ENCODE results near the gene EFCC1. TPM values are rescaled to one million over a fixed set of nuclear protein-coding genes. Genes with fewer than 3 reads are reported as not detected.

EFCC1 gene
- total RNA-seq, 1 experiment from 2014 or later, result 1.0 TPM

DNA sequence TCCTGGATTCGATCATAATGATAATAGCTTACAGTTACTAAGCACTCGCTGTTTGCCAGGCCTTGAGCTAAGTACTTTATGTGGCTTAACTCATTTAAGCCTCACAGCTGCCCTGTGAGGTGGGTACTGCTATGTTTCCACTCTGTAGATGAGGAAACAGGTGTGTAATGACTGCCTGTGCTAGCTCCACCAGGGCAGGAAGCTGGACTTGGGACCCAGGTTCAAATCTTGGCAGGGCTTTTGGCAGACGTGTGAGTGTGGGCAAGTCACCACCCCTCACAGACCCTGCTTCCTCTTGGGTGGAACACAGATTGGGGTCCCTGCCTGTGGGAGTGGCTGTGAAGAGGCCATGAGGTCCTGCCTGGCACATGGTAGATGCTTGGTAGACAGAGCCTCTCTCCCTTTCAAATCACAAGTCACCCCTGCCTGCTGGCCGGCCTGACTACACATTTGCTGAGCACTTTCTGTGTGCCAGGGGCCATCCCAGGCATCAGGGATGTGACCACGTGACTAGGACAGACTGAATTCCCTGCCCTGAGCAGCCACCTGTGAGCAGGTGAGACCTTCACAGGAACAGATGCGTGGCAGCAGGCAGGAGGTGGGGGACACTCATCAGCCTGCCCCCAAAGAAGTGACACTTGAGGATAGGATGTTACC, 3.7 kb downstream of the EFCC1 start (continued):
- no peak for TF ChIP-seq SP1 (IDR thresholded peaks at IDR 0.05; ENCODE audit: low read depth)
- no peak for TF ChIP-seq CEBPB (IDR thresholded peaks at IDR 0.05; ENCODE audit: low read depth)
- TF ChIP-seq YY1 (IDR thresholded peaks at IDR 0.05; ENCODE audit: extremely low read depth, insufficient replicate concordance, low read depth, low read length), result no peak

DNA sequence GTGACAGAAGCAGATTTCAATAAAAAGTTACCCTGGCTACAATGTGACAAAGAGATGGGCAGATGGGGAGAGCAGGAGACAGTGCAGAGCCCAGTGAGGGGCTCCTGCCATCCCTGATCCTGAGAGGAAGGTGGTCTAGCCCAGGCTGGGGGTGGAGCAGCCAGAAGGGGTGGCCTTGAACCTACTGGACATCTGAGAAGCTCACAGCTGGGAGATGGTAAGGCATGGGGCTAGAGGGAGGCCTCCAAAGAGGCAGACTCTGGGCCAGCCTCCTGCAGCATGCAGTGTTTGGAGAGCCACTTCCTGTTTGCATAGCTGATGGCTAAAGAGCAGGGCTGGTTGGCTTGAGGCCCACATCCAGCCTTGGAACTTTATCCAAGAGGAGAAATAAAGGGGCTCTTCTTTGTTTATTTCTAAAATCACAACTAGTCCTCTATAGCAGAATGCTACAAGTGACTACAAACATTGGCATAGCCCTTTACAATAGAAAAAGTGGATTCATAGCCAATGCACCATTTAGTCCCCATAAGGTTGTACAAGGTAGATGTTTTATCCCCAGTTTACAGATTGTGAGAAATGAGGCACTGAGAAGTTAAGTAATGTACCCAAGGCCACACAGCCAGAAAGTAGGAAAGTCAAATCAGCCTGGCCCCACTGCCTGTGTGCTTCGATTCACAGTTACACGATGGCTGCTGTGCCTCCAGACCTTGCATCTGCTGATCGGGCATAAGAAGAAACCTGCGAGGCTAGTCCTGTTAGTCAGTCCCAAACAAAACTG, 4.6 kb downstream of the EFCC1 start:
- no peaks in the 10 kb centered on the region for H3K27me3 ChIP-seq (ENCODE audit: insufficient read depth, low read length)
- RAD21 ChIA-PET (ENCODE audit: low non-redundant PET in 1 of 2, low total read pairs in 2 of 2, uncharacterized antibody in 2 of 2, unreplicated experiment in 2 of 2), result no interaction called here
- H3K36me3 ChIP-seq (ENCODE audit: control insufficient read depth in 1 of 2, insufficient read depth in 2 of 2, low read length in 2 of 2), result no peaks in the 10 kb centered on the region
- DNase-seq (ENCODE audit: low read depth, low spot score) (no peak), ATAC-seq (no peak)
- peaks cover 11 to 18% of the 10 kb centered on the region in 2 experiments; a peak in 3 of 4 replicates for H3K4me1 ChIP-seq (ENCODE audit: control insufficient read depth in 1 of 2, insufficient read depth in 2 of 2, low read length in 2 of 2)
- H3K27ac ChIP-seq (ENCODE audit: low read depth, low read length), result no peak overlapping the region
- no peaks in the 10 kb centered on the region for H3K9me2 ChIP-seq (ENCODE audit: insufficient read depth)
- H3K9me3 ChIP-seq (ENCODE audit: control insufficient read depth in 1 of 2, insufficient read depth in 1 of 2, low read depth in 1 of 2, low read length in 2 of 2), result no peaks in the 10 kb centered on the region
- POLR2A ChIA-PET, result interaction anchor here (0.7 kb wide), 1 partner anchor 22 kb away, joined by 3 read pairs; no protein-coding TSS in a partner anchor
- no TSS peak for BruUV-seq (replicated peaks)
- no peaks in the 10 kb centered on the region for H3K79me2 ChIP-seq (ENCODE audit: insufficient read depth, low read length)
- TF ChIP-seq CBX3 (IDR thresholded peaks at IDR 0.05; ENCODE audit: low read depth), result no peak
- no peak for TF ChIP-seq CEBPB (IDR thresholded peaks at IDR 0.05; ENCODE audit: low read depth)
- no peak for TF ChIP-seq ELF1 (IDR thresholded peaks at IDR 0.05; ENCODE audit: borderline replicate concordance, low read depth)
- no peak for TF ChIP-seq SRF (IDR thresholded peaks at IDR 0.05; ENCODE audit: low read depth)
- no peak for TF ChIP-seq TCF7L2 (IDR thresholded peaks at IDR 0.05; ENCODE audit: borderline replicate concordance, extremely low read depth, insufficient read depth, insufficient read length)
- no peak for TF ChIP-seq CTCF (IDR thresholded peaks at IDR 0.05 in 2 of 3, conservative IDR thresholded peaks at IDR 0.05 in 1 of 3; ENCODE audit: borderline replicate concordance in 1 of 3, insufficient read depth in 1 of 3, low read depth in 2 of 3, low read length in 2 of 3)
- no peak for TF ChIP-seq EGR1 (IDR thresholded peaks at IDR 0.05; ENCODE audit: low read depth)
- no peak for TF ChIP-seq ZNF274 (IDR thresholded peaks at IDR 0.05; ENCODE audit: low read depth, low read length)
- TF ChIP-seq, protein P1, sequence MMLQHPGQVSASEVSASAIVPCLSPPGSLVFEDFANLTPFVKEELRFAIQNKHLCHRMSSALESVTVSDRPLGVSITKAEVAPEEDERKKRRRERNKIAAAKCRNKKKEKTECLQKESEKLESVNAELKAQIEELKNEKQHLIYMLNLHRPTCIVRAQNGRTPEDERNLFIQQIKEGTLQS (IDR thresholded peaks at IDR 0.05), result no peak
- no peak for TF ChIP-seq RAD21 (IDR thresholded peaks at IDR 0.05; ENCODE audit: low read depth)
- TF ChIP-seq, protein P2, sequence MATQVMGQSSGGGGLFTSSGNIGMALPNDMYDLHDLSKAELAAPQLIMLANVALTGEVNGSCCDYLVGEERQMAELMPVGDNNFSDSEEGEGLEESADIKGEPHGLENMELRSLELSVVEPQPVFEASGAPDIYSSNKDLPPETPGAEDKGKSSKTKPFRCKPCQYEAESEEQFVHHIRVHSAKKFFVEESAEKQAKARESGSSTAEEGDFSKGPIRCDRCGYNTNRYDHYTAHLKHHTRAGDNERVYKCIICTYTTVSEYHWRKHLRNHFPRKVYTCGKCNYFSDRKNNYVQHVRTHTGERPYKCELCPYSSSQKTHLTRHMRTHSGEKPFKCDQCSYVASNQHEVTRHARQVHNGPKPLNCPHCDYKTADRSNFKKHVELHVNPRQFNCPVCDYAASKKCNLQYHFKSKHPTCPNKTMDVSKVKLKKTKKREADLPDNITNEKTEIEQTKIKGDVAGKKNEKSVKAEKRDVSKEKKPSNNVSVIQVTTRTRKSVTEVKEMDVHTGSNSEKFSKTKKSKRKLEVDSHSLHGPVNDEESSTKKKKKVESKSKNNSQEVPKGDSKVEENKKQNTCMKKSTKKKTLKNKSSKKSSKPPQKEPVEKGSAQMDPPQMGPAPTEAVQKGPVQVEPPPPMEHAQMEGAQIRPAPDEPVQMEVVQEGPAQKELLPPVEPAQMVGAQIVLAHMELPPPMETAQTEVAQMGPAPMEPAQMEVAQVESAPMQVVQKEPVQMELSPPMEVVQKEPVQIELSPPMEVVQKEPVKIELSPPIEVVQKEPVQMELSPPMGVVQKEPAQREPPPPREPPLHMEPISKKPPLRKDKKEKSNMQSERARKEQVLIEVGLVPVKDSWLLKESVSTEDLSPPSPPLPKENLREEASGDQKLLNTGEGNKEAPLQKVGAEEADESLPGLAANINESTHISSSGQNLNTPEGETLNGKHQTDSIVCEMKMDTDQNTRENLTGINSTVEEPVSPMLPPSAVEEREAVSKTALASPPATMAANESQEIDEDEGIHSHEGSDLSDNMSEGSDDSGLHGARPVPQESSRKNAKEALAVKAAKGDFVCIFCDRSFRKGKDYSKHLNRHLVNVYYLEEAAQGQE (IDR thresholded peaks at IDR 0.05; ENCODE audit: low read depth), result no peak
- TF ChIP-seq POLR2A (IDR thresholded peaks at IDR 0.05; ENCODE audit: borderline replicate concordance, extremely low read depth, insufficient read depth, insufficient read length), result no peak
- H4K20me1 ChIP-seq (ENCODE audit: insufficient read depth), result no peaks in the 10 kb centered on the region
- H2AFZ ChIP-seq (ENCODE audit: low read depth, low read length, poor library complexity, severe bottlenecking), result no peak overlapping the region
- intact Hi-C loops (cut with micrococcal nuclease), result no loop called here
- CTCF ChIA-PET, result no interaction called here
- H3K4me3 ChIP-seq (replicated peaks in 1 of 2; ENCODE audit: low read depth in 1 of 2, low read length in 2 of 2), result no peak overlapping the region
- H3K9ac ChIP-seq (ENCODE audit: low read length), result no peak overlapping the region
- H3K4me2 ChIP-seq (ENCODE audit: low read length), result no peak overlapping the region
